Measurements from ENCODE around the gene HIGD1A. TPM values are rescaled to one million over a fixed set of nuclear protein-coding genes. Genes with fewer than 3 reads are reported as not detected.
A peak's percentile ranks its signal among the peaks of the same experiment; 100 is the strongest.

Gene HIGD1A
- 137 TPM for total RNA-seq

DNA sequence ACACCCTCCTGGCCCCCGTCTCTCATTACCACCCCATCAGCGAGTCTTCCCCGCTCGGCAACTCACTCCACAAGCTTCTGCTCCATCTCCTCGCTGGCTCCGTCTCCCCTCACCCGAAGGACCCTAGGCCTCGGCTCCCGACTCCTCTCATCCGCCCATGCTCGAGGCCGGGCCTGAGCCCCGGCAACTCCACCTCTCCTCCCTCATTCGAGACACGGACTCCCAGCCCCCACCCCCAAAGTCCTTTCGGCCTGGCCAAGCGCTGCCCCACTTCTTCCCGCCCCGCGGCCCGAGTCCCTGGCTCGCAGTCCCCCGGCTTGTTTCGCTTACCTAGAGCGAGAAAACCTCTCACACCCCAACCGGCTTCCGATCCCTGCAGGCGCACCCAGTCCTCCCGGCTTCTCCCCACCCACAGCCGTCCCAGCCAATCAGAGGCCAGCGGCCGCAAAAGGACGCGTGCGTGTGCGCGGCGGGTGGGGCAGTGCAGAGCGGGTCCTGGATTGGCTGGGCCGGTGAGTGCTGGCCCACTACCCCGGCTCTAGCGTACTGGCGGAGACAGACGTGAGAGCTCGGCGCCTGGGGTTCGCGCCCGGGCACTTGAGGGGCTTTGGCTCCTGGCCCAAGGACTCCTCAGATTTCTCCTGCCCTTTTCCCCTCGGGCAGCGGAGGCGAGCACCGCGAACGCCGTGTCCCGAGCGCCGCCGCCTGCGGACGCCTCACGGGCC, at the start of gene HIGD1A:
TSS of gene HIGD1A (minus strand) at position 385 of the 725 bp plus-strand sequence. CDS start 10,237 bp downstream, outside the sequence.
- peak; percentile 99 for DNase-seq

DNA sequence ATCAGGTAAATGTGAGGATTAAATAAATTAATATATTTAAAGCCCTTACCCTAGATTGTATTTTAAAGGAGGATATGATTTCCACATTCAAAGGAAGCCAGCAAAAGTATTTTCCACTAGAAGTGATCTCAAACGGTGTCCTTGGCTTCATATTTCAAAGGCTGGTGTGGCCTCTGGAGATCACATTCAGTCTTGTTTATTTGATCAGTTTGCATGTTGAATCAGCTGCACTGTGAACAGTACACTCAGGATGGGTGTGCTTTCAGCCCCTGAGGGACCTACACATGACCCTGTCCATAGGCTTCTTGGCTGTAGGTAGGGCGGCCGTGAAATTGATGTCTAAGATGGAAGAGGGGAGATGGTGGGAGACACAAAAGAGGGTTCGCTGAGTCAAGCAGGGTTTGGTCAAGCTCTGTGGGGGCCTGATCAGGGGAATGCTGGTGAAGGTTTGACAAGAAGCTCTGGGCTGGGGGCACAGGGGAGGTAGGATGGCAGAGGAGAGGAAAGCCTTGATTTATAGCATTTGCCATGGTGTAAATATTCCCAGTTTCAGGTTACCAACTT, 49.5 kb upstream of the HIGD1A start:
- no peak for DNase-seq

DNA sequence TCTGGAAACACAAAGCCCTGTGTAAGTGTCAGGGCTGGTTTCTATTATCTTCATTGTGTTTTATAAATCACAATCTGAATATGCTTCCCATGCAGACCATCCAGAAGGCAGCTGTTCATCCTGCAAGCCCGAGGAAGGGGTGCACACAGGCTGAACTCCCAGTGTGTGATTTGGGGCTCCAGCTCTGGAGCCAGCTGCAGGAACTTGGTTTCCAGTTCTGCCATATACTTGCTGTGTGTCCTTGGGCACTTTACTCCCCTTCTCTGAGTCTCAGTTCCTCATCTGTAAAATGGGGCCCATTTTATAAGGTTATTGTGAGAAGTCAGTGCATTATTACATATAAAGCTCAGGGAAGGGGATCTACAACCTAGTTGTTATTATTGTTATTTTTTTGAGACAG, 48.8 kb upstream of the HIGD1A start:
- no peak for DNase-seq

DNA sequence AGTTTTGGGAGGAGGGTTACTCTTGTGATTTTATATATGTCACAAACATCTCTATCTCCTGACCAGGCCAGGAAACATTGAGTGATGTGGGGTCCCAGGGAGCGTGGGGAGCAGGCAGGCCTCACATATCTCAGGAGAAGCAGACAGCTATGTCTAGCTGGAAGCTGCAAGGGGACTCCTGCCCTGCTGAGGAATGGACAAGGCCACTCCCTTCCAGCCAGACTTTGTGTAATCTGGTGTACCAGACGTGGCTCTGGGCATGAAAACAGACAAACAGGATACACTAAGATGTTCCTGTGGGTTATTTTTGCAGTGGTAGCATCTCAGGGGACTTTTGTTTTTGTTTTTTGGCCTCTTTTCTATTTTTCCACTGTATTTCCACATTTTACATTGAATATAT, 48.2 kb upstream of the HIGD1A start:
- no peak for DNase-seq

DNA sequence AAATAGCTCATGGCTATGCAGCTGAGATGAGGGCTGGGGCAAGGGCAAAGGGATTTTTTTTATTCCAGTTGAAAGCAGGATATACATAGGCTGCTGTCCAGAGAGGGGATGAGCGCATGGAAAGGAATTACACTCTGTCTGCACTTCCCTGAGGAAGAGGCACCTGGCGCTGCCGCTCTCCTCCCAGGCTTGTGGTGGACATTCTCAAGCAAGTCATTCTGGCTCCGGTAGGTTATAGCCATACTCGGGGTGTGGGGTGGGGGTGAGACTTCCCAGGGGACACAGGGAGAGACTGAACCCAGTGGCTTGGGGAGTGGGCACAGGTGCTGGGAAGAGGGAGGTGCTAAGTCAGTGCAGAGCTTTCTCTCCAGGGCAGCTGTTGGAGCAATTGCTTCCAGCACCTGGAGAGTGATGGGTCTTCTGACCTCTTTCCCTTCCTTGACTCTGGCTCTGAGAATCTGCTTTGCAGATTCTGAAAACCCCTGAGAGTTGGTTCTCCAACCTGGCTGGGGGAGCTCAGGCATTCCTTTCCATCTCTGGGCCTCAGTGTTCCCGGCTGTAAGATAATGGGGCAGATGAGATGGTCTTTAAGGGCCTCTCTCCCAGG, 47.0 kb upstream of the HIGD1A start:
- no peak for DNase-seq

DNA sequence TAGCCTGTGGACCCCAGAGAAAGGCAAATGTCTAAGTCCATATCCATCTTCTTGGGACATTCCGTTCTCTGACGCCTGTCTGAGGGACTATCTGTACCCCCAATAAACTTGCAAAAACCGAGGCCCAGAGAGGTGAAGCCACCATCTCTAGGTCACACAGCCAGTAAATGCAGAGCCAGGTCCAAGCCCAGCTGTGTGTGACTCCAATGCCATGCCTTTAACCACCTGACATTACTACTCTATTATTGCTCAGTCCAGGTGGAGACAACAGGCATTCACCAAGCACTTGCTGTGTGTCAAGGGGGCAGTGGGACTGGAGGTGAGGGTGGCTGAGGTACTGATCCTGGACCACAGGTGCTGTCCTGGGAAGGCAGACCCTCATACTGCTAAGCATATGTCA, 46.0 kb upstream of the HIGD1A start:
- no peak for DNase-seq

DNA sequence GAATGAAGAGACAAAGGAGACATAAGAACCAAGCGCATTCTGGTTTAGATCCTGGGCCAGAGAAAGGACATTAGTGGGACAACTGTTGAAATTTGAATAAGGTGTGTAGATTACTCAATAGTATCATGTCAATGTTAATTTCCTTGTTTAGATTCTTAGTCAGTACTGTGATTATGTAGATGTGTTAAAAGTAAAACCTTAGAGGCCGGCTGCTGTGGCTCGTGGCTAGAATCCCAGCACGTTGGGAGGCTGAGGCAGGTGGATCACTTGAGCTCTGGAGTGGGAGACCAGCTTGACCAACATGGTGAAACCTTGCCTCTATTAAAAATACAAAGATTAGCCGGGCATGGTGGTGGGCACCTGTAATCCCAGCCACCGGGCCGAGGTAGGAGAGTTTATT, 44.7 kb upstream of the HIGD1A start:
- DNase-seq = no peak

DNA sequence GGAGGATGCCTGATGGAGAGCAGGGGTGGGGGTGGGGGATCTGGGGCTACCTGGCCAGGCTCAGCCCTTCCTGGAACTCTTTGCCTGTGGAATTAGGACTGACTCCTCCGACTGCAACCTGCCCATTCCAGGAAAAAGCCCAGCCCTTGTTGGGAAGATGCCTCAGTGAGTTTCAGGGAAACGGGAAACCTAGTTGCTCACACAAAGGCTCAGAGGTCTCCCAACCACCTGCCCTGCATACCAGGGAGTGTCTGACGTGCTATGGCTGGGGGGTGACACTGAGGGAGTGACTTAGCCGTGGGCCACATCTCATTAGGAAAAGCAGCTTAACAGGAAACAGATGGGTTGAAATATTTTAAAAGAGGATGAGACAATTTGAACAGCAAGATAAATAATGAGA, 43.4 kb upstream of the HIGD1A start:
- DNase-seq = no peak

DNA sequence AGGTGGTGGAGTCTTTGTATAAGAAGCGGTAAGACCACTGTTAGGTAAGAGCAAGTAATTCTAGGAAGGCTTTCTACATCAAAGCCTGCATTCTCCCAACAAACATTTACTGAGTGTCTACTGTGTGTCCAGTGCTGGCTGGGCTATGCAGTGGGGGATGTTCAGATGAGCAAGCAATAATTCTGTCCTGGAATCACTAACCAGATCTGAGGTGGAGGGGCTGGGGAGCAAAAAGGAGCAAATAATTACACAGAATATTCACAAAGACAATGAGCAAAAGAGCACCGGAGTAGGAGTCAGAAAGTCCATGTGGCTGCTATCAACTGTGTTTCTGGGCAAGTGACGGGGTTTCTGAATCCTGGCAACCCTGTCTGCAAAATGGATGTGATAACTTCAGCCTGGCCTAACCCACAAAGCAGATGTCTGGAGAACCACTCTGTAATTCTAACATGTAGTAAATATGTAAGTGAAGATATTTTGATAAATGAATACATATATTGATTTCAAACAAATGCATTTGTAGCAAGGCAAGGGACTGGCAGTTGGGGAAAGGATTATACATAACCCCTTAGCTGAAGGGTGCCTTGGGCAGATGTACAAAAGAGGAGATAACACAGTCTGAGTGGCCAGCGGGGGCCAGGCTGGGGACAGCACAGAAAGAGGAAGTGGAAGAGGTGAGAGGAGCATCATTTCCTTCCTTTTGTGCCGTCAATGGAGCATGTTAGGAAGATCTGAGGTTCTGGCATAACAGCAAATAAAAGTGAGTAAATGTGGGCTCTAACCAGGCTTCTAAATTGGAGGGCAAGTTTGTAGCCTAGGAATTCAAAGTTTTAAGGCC, 42.6 kb upstream of the HIGD1A start:
- no peak for DNase-seq

DNA sequence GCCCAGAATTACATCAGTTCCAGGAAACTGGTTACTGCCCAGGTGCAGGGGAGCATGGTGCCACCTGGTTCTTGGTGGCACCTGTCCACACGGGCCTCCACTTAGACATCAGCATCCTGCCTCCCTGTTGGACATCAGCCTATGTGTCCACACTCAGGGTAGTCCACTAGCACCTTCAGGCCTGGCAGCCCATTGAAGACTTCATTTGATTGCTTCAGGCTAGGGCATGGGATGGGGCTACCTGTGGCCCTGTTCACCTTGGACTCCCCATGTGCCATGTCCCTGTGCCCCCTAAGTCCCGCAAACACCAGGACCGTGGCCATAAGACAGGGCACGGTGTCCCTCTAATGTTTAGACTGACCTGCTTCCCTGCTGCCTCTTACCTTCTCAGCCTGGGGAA, 40.5 kb upstream of the HIGD1A start:
- DNase-seq = no peak

DNA sequence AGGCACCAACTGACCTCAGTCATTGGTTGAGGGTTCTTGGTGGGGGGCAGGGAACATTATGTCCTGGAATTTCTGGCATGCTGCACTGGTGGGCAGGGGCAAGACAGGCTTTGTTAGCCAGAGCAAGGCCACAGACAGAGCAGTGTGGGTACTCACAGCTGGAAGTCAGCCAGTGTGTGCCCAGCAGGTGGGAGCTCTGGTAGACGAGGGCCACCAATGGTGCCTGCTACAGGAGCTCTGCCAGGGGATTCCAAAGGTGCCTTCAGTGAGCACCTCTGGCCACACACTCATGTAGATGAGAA, 40.1 kb upstream of the HIGD1A start:
- no peak for DNase-seq

DNA sequence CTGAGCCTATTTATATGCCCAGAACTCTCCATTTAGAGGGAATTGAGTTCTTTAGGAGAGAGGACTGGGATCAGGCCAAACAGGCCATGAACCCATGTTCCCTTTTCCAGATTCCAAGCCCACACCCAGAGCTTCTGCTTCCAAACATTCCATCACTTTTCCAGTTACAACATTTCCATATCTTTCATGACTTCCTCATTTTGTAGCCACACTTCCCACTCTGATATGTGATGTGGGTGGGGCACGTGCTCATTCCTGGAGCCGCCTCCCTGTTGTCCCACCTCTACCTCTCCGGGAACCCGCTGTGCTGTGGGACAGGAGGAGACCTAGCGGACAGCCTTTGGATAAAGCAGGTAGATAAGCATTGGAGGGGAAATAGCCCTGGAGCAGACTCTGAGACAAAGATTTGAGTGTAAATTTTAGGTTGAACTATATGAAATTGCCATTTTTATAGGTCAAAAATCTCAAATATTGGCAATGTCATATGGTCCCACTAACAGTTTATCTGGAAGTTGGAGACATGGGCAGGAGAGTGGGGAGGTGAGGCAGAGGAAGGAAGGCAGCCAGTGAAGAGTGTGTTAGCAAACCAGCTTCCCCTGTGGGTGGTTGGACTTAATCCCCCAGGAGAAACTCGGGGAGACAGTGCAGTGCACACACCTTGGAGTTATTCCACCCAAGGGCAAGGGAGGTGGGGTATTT, 39.6 kb upstream of the HIGD1A start:
- no peak for DNase-seq

DNA sequence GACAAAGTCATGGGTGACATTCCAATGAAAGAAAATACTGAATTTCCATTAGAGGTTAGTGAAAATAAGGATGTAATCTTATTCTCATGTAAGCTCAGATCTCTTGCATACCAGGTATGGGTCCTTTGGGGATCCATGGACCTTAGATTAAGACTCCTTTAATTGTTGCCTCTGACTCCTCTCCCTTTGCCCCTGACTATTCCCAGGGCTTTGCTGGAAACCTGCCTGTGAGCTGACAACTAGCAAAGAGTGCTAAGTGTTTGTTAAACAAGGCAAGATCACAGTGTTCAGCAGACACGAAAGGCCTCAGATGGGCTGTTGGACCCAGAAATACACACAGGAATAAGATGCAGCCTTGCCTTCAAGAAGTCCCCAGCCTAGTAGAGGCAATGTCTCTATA, 37.0 kb upstream of the HIGD1A start:
- DNase-seq = no peak

DNA sequence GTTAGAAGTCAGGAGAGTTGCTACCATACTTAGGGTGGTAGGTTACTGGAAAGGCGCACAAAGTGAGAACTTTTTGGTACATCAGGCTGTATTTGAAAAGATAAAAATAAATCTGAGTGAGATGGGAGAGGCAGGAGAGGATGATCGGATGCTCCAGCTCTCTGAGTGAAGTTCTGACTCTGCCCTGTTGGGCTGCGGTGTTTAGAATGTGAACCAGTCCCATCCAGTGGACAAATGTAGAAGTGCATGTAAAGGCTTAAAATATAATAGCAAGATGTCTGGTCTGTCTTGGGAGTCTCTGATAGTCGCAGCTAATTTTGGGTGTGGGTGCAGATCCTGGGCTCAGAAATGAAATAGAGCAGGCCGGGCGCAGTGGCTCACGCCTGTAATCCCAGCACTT, 35.3 kb upstream of the HIGD1A start:
- DNase-seq = peak; percentile 83

DNA sequence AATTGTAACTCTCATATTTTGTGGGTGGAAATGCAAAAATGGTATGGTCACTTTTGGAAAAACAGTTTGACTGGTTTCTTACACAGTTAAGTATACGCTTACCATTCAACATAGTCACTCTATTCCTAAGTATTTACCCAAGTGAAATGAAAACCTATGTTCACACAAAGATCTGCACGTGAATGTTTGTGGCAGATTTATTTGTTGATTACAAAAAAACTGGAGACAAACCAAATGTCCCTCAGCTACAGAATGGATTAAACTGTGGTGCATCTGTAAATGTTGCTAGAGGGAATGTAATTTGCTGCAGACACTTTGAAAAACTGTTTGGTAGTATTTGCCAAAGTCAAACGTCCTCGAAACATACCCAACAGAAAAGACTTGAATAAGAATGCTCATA, 34.3 kb upstream of the HIGD1A start:
- no peak for DNase-seq

DNA sequence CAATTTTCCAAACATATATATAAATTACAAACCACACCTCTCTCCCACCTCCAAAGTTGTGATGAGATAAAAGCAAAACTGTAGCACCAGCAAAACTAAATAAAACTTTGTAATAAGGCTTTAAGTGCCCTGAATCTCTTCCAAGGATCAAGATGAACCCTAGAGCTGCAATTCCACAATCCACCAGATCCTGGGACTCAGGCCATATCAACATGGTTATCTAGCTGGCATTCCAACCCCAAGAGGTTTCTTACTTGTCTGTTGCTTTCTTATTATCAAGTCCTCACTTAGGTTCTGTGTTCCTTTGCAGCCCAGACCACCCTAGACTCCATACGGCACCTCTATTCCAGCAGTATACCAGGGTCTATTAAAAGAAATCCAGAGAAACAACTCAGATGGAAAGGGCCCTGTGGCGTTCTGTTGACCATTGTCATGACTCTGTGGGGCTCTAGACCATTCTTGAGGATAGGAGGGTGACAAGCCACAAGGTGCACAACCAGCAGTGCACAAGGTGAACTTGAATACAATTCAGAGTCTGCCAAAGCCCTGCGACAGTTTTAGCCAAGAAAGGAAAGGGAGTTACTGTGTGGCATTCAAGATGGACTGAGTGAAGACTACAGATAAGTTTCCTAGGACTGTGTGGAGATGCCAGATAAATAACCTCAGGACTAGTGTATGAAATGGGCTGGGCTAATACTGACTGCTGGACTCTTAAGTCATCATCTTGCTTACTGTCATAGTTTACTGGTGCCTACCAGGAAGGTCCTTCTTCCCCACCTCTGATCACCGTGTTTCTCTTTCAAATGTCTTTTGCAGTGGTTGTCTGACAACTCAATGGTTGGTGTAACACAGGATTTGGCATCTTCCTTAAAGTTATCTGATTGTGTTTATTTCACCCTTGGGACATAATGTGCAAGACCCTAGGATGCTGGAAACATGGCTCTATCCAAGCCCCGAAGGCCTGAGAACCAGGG, 32.1 kb upstream of the HIGD1A start:
- DNase-seq = no peak

DNA sequence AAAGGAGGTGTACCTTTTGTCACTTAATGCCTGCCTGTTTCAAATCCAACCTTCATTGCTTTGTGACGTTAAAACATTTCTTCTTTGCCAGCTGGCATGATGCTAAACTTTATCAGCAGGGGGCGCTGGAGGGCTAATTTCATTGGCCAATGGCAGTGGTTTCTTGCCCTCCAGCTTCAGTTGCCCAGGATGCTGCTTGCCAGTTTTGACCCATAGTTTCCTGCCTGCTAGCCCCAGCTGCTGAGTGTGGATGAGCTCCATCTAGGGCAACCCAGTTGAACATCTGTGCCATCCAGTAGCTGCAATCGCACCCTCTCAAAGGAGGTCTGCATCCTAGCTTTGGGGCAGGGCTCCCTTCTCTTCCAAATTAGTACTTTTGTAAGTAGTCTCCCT, 27.0 kb upstream of the HIGD1A start:
- peak; percentile 73 for DNase-seq

DNA sequence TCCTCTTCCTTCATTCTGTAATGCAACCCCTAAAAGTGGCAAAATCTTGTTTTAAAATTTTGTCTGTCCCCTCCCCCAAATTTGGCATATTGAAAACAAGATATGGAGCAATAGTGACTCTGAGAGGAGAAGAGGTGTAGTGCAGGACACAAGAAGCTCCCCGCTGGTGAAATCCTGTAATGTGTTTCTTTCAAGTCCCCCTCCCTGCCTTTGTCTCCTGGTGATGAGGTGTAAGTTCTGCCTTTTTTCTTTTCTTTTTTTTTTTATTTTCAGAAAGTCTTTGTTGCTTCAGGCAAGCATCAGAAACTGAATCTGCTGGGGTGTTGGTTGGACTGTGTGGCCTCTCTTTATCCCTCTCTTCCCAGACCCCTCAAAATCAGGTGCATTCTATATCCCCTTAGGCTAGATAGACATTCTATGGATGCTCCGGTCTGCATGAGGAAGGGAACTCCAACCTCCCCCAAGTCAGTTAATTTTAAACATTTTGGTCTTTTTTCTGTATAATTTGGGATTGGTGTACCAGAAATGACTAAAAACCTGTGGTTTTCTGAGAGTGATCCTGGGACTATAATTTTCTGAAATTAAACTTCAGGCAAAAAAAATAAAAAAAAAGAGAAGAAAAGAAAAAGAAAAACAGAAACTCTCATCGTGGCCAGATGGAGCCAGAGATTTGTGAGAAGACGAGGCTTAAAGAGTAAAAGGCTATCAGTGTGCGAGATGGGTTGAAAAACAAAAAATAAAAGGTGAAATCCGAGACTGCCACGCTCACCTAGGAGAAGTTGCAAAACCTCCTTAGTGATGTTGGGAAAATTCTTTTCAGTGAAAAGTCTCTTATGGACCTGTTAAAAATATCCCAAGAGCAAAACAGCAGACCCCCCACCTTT, 26.4 kb upstream of the HIGD1A start:
- DNase-seq = peak; percentile 24

DNA sequence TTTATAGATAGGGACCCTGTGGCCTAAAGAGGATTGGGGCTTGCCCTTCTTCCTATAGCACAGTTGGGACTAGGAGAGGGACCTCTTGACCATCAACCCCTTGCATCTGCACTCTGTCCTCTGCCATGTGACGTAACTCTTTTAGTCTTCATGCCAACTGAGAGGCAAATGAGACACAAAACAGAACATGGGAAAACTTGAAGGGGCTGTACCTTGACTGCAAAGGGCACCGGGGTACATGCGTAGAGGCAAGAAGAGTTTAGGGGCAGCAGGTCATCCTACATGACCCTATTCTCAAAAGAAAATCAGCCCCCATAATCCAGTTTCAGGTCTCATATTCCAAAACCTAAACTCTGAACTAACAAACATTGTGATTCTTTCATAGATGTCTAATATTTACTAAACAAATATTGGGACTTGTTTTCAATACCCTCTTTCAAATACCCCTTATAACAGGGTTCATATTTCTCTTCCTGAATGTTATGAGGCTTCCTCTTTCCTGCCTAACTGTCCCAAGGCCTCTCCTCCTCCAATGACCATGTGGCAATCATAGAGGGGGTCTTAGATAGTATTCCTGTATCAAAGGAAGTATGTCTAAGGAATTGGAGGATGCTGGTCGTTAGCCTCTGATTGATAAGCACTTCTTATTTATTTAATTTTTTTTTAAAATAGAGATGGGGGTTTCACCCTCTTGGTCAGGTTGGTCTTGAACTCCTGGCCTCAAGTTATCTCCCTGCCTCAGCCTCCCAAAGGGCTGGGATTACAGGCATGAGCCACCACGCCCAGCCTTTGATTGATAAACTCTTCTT, 25.5 kb upstream of the HIGD1A start:
- DNase-seq = no peak
